ENCODE results near the gene TRAF6. TPM values are rescaled to one million over a fixed set of nuclear protein-coding genes. Genes with fewer than 3 reads are reported as not detected.
"Not testable (repeated sequence)": the region's sequence is repeated elsewhere in the genome, so short reads cannot be mapped to it uniquely, and the experiment has no call there.

TRAF6 gene
- total RNA-seq, 1 experiment from 2014 or later, result 9.2 TPM

GRCh38 chr11:36530840-36531239 is 20.8 kb upstream of the TRAF6 start:
- no peak for TF ChIP-seq CTCF (IDR thresholded peaks at IDR 0.05; ENCODE audit: unreplicated experiment)
- Mint-ChIP-seq H3K4me1 (ENCODE audit: insufficient read depth, unreplicated experiment) (no peaks in the 10 kb centered on the region), H3K9me3 (ENCODE audit: unreplicated experiment) (no peaks in the 10 kb centered on the region), H3K27me3 (ENCODE audit: insufficient read depth, unreplicated experiment) (peaks cover 16% of the 10 kb centered on the region), H3K4me3 (ENCODE audit: unreplicated experiment) (no peak overlapping the region), H3K36me3 (ENCODE audit: insufficient read depth, unreplicated experiment) (no peaks in the 10 kb centered on the region), H3K27ac (ENCODE audit: low read depth, unreplicated experiment) (no peak overlapping the region)
- ChIA-PET CTCF (interaction anchor here (0.6 to 0.8 kb wide), 3 partner anchors 10 to 325 kb away, joined by 3 read pairs; no protein-coding TSS in a partner anchor), POLR2A (no interaction called here)
- BruUV-seq (replicated peaks), result no TSS peak
- intact Hi-C loops (cut with micrococcal nuclease), result no loop called here
- no peak for DNase-seq (ENCODE audit: unreplicated experiment)

- BruUV-seq (replicated peaks), result no TSS peak
- CTCF ChIA-PET, result interaction anchor here (0.5 to 1.6 kb wide), 4 partner anchors 9 to 158 kb away, joined by 3 to 7 read pairs (median 4); no protein-coding TSS in a partner anchor
- no peak for DNase-seq (ENCODE audit: unreplicated experiment)
Observed at GRCh38 chr11:36513965-36514364, 3.9 kb upstream of the TRAF6 start.

GRCh38 chr11:36512016-36512415 is 1.9 kb upstream of the TRAF6 start:
- DNase-seq (ENCODE audit: unreplicated experiment), result no peak
- intact Hi-C loops (cut with micrococcal nuclease), result loop anchor here (5.0 kb wide), 1 partner anchor 110 kb away; no protein-coding TSS in a partner anchor
- Mint-ChIP-seq H3K4me3 (ENCODE audit: unreplicated experiment) (no peak overlapping the region), H3K27me3 (ENCODE audit: insufficient read depth, unreplicated experiment) (no peaks in the 10 kb centered on the region), H3K36me3 (ENCODE audit: insufficient read depth, unreplicated experiment) (peaks cover 4% of the 10 kb centered on the region), H3K4me1 (ENCODE audit: insufficient read depth, unreplicated experiment) (peaks cover 19% of the 10 kb centered on the region), H3K27ac (ENCODE audit: low read depth, unreplicated experiment) (no peak overlapping the region), H3K9me3 (ENCODE audit: unreplicated experiment) (peaks cover 17% of the 10 kb centered on the region)
- CTCF ChIA-PET, result interaction anchor here (0.5 to 1.7 kb wide), 4 partner anchors 19 to 271 kb away, joined by 3 to 6 read pairs (median 4); partner anchors contain the start of gene RAG1
- BruUV-seq (replicated peaks), result no TSS peak
- POLR2A ChIA-PET, result interaction anchor here (0.7 kb wide), 1 partner anchor 70 kb away, joined by 3 read pairs; no protein-coding TSS in a partner anchor
- no peak for TF ChIP-seq CTCF (IDR thresholded peaks at IDR 0.05; ENCODE audit: unreplicated experiment)

More at GRCh38 chr11:36513965-36514364, 3.9 kb upstream of the TRAF6 start:
- H3K36me3 Mint-ChIP-seq (ENCODE audit: insufficient read depth, unreplicated experiment), result peaks cover 4% of the 10 kb centered on the region
- POLR2A ChIA-PET, result interaction anchor here (0.6 kb wide), 1 partner anchor 378 kb away, joined by 3 read pairs; no protein-coding TSS in a partner anchor
- no peaks in the 10 kb centered on the region for H3K27me3 Mint-ChIP-seq (ENCODE audit: insufficient read depth, unreplicated experiment)
- H3K4me1 Mint-ChIP-seq (ENCODE audit: insufficient read depth, unreplicated experiment), result peaks cover 9% of the 10 kb centered on the region
- intact Hi-C loops (cut with micrococcal nuclease), result loop anchor here (5.0 kb wide), 1 partner anchor 108 kb away; no protein-coding TSS in a partner anchor
- no peak overlapping the region for H3K4me3 Mint-ChIP-seq (ENCODE audit: unreplicated experiment)
- H3K9me3 Mint-ChIP-seq (ENCODE audit: unreplicated experiment), result peaks cover 17% of the 10 kb centered on the region
- H3K27ac Mint-ChIP-seq (ENCODE audit: low read depth, unreplicated experiment), result no peak overlapping the region
- TF ChIP-seq CTCF (IDR thresholded peaks at IDR 0.05; ENCODE audit: unreplicated experiment), result no peak

GRCh38 chr11:36511062-36511461 is 990 bp upstream of the TRAF6 start:
- BruUV-seq (replicated peaks); H3K36me3 Mint-ChIP-seq (ENCODE audit: insufficient read depth, unreplicated experiment); H3K27me3 Mint-ChIP-seq (ENCODE audit: insufficient read depth, unreplicated experiment); DNase-seq (ENCODE audit: unreplicated experiment): not testable (repeated sequence)
- intact Hi-C loops (cut with micrococcal nuclease), result loop anchor here (5.0 kb wide), 1 partner anchor 111 kb away; no protein-coding TSS in a partner anchor
- Mint-ChIP-seq H3K9me3 (ENCODE audit: unreplicated experiment) (peaks cover 17% of the 10 kb centered on the region), H3K4me1 (ENCODE audit: insufficient read depth, unreplicated experiment) (peaks cover 19% of the 10 kb centered on the region), H3K27ac (ENCODE audit: low read depth, unreplicated experiment) (peak overlapping the region; percentile 98), H3K4me3 (ENCODE audit: unreplicated experiment) (peak overlapping the region; percentile 99)
- ChIA-PET POLR2A (interaction anchor here (0.6 to 1.0 kb wide), 3 partner anchors 10 to 69 kb away, joined by 3 to 4 read pairs (median 3); no protein-coding TSS in a partner anchor), CTCF (interaction anchor here (0.6 to 1.7 kb wide), 9 partner anchors 9 to 329 kb away, joined by 3 to 12 read pairs (median 5); partner anchors contain the start of gene RAG1)
